Right lobe of liver (tissue), 4 donors: ENCODE results near the gene IGSF9.

ENCODE experiments used
- POLR2A ChIP-seq: fragments of 450-650 bp; IDR thresholded peaks from one replicate; pipeline ENCODE4 v1.6.1; 2017; ENCODE audit warnings: antibody characterized with exemption, mild to moderate bottlenecking
- TF ChIP-seq, protein P1 (sequence below), 4 donors: fragments of 200-600 bp in 3 of 4; fragments of 450-650 bp in 1 of 4; IDR thresholded peaks; one replicate each; pipeline versions ENCODE4 v1.5.1 to v1.8.0; 2016 to 2022; ENCODE audit warnings: antibody characterized with exemption in 4 of 4, mild to moderate bottlenecking in 2 of 4
- donor health status: DM: no; HTN: no; CAD: no.
- donor health status: DM: no; HTN: no; CAD: no.
- donor health status: DM: no; HTN: yes; CAD: no.

GRCh38 chr1:159889202-159889601 lies 56.2 kb downstream of the IGSF9 start:
- TF ChIP-seq POLR2A, result no peak
- TF ChIP-seq, protein P1, sequence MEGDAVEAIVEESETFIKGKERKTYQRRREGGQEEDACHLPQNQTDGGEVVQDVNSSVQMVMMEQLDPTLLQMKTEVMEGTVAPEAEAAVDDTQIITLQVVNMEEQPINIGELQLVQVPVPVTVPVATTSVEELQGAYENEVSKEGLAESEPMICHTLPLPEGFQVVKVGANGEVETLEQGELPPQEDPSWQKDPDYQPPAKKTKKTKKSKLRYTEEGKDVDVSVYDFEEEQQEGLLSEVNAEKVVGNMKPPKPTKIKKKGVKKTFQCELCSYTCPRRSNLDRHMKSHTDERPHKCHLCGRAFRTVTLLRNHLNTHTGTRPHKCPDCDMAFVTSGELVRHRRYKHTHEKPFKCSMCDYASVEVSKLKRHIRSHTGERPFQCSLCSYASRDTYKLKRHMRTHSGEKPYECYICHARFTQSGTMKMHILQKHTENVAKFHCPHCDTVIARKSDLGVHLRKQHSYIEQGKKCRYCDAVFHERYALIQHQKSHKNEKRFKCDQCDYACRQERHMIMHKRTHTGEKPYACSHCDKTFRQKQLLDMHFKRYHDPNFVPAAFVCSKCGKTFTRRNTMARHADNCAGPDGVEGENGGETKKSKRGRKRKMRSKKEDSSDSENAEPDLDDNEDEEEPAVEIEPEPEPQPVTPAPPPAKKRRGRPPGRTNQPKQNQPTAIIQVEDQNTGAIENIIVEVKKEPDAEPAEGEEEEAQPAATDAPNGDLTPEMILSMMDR (IDR thresholded peaks at IDR 0.05), result no peak
